HG02885 (cell line): ENCODE data around the gene TOR1AIP1.
A peak's percentile ranks its signal among the peaks of the same experiment; 100 is the strongest.
"Not testable (repeated sequence)": the region's sequence is repeated elsewhere in the genome, so short reads cannot be mapped to it uniquely, and the experiment has no call there.

Experiments
- ATAC-seq: cut with Tn5 transposase; IDR thresholded peaks from one replicate; pipeline ENCODE4 v1.9.1; 2021; ENCODE audit warnings: mild to moderate bottlenecking; ENCODE audit not compliant: unreplicated experiment, poor library complexity

The TOR1AIP1 gene

GRCh38 chr1:179935909-179936496, 53.9 kb downstream of the TOR1AIP1 start:
- ATAC-seq, result peak; percentile 51

GRCh38 chr1:179937668-179938254, 55.7 kb downstream of the TOR1AIP1 start:
- no peak for ATAC-seq

GRCh38 chr1:179938752-179939151, 56.7 kb downstream of the TOR1AIP1 start:
- no peak for ATAC-seq

- ATAC-seq, result no peak
Measured at GRCh38 chr1:179939941-179940340, 57.9 kb downstream of the TOR1AIP1 start.

GRCh38 chr1:179941454-179941853, 59.4 kb downstream of the TOR1AIP1 start:
- ATAC-seq, result no peak

- no peak for ATAC-seq
Measured at GRCh38 chr1:179950651-179951050, 68.6 kb downstream of the TOR1AIP1 start.

GRCh38 chr1:179951383-179952144, 69.5 kb downstream of the TOR1AIP1 start:
- no peak for ATAC-seq

GRCh38 chr1:179952186-179952585, 70.1 kb downstream of the TOR1AIP1 start:
- ATAC-seq, result no peak

GRCh38 chr1:179953974-179954492, 71.9 kb downstream of the TOR1AIP1 start:
- ATAC-seq, result peak; percentile 26

- peak; percentile 91 for ATAC-seq
Measured at GRCh38 chr1:179954493-179955286, 72.6 kb downstream of the TOR1AIP1 start, which contains the start of gene CEP350. Gene CEP350 (plus strand): TSS chr1:179954810. CDS start chr1:179986182, 31,372 bp downstream.

- ATAC-seq, result no peak
Measured at GRCh38 chr1:179955287-179955680, 73.2 kb downstream of the TOR1AIP1 start.

- no peak for ATAC-seq
Measured at GRCh38 chr1:179955731-179956130, 73.6 kb downstream of the TOR1AIP1 start.

- no peak for ATAC-seq
Measured at GRCh38 chr1:179958359-179958758, 76.3 kb downstream of the TOR1AIP1 start.

- not testable (repeated sequence) for ATAC-seq
Measured at GRCh38 chr1:179962168-179962567, 80.1 kb downstream of the TOR1AIP1 start.

GRCh38 chr1:179966551-179966950, 84.5 kb downstream of the TOR1AIP1 start:
- ATAC-seq, result no peak

- no peak for ATAC-seq
Measured at GRCh38 chr1:179968284-179968993, 86.4 kb downstream of the TOR1AIP1 start.

- no peak for ATAC-seq
Measured at GRCh38 chr1:179968994-179969919, 87.2 kb downstream of the TOR1AIP1 start.
